A549 (cell line): ENCODE measurements around the gene POLD2.

Experiments used
- EP300 ChIP-seq, 2 experiments: fragments of >200 bp; sonication (Bioruptor Twin); formaldehyde crosslinking; IDR thresholded peaks; 2 replicates in 1 of 2; 3 replicates in 1 of 2; pipeline ENCODE4 v1.6.1; 2016 to 2017
- HDAC2 ChIP-seq: fragments of 200-600 bp; sonication (generic); IDR thresholded peaks from 2 replicates; pipeline ENCODE4 v1.6.1; 2016
- MAX ChIP-seq: IDR thresholded peaks from 2 replicates; pipeline ENCODE4 v1.6.1; 2012
- POLR2A ChIP-seq: IDR thresholded peaks from 2 replicates; pipeline ENCODE4 v1.6.1; 2012; ENCODE audit warnings: mild to moderate bottlenecking, low read length
- POLR2AphosphoS2 ChIP-seq: conservative IDR thresholded peaks from 2 replicates; pipeline ENCODE4 v1.6.1; 2012; ENCODE audit warnings: low read length, improper control_type of control experiment, inconsistent platforms
- RAD21 ChIP-seq, 2 experiments: fragments of >200 bp in 1 of 2; sonication (Bioruptor Twin) in 1 of 2; formaldehyde crosslinking in 1 of 2; IDR thresholded peaks in 1 of 2; conservative IDR thresholded peaks in 1 of 2; 2 replicates in 1 of 2; 3 replicates in 1 of 2; pipeline ENCODE4 v1.6.1; 2012 to 2018; ENCODE audit warnings: inconsistent platforms in 1 of 2
- SMC3 ChIP-seq: fragments of >200 bp; sonication (Bioruptor Twin); formaldehyde crosslinking; IDR thresholded peaks from 3 replicates; pipeline ENCODE4 v1.6.1; 2018; ENCODE audit warnings: inconsistent platforms
- TF ChIP-seq, protein P1 (sequence below): fragments of >200 bp; sonication (Bioruptor Twin); formaldehyde crosslinking; IDR thresholded peaks from 3 replicates; pipeline ENCODE4 v1.5.1; 2016
- TF ChIP-seq, protein P2 (sequence below): fragments of >200 bp; sonication (Bioruptor Twin); formaldehyde crosslinking; IDR thresholded peaks from 3 replicates; pipeline ENCODE4 v1.6.1; 2016

DNA sequence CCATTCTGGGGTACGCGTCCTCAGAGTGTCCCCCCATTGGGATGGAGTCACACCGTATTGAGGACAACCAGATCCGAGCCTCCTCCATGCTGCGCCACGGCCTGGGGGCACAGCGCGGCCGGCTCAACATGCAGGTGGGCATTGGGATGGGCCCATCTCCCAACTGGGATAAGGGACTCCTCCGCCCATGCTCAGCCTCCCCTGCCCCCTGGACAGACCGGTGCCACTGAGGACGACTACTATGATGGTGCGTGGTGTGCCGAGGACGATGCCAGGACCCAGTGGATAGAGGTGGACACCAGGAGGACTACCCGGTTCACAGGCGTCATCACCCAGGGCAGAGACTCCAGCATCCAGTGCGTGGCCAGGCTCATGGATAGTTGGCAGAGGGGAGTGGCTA, 13.4 kb downstream of the POLD2 start:
- TF ChIP-seq HDAC2 (no peak), RAD21 (conservative IDR thresholded peaks at IDR 0.05 in 1 of 2, IDR thresholded peaks at IDR 0.05 in 1 of 2) (no peak), POLR2A (no peak), EP300 (IDR thresholded peaks at IDR 0.05) (no peak), SMC3 (no peak), MAX (no peak), POLR2AphosphoS2 (no peak)
- TF ChIP-seq, protein P1, sequence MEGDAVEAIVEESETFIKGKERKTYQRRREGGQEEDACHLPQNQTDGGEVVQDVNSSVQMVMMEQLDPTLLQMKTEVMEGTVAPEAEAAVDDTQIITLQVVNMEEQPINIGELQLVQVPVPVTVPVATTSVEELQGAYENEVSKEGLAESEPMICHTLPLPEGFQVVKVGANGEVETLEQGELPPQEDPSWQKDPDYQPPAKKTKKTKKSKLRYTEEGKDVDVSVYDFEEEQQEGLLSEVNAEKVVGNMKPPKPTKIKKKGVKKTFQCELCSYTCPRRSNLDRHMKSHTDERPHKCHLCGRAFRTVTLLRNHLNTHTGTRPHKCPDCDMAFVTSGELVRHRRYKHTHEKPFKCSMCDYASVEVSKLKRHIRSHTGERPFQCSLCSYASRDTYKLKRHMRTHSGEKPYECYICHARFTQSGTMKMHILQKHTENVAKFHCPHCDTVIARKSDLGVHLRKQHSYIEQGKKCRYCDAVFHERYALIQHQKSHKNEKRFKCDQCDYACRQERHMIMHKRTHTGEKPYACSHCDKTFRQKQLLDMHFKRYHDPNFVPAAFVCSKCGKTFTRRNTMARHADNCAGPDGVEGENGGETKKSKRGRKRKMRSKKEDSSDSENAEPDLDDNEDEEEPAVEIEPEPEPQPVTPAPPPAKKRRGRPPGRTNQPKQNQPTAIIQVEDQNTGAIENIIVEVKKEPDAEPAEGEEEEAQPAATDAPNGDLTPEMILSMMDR: no peak
- TF ChIP-seq, protein P2, sequence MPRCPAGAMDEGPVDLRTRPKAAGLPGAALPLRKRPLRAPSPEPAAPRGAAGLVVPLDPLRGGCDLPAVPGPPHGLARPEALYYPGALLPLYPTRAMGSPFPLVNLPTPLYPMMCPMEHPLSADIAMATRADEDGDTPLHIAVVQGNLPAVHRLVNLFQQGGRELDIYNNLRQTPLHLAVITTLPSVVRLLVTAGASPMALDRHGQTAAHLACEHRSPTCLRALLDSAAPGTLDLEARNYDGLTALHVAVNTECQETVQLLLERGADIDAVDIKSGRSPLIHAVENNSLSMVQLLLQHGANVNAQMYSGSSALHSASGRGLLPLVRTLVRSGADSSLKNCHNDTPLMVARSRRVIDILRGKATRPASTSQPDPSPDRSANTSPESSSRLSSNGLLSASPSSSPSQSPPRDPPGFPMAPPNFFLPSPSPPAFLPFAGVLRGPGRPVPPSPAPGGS: no peak
